Thyroid gland (tissue), 4 donors: ENCODE data around the gene FRMD4B. TPM values are rescaled to one million over a fixed set of nuclear protein-coding genes. Genes with fewer than 3 reads are reported as not detected.

Experiments
- DNase-seq, 2 donors: peaks; one replicate each; pipeline ENCODE4 v3.0.0-alpha.2; 2019
- H3K27ac ChIP-seq, 3 donors: fragments of 200-600 bp; sonication (generic); 1 replicate in 2 of 3; 2 replicates in 1 of 3; pipeline ENCODE4 v1.5.1; 2016 to 2019; ENCODE audit warnings: mild to moderate bottlenecking in 1 of 3, moderate library complexity in 1 of 3
- H3K27me3 ChIP-seq: fragments of 200-600 bp; sonication (generic); one replicate; pipeline ENCODE4 v1.5.1; 2019
- H3K36me3 ChIP-seq, 2 donors: fragments of 200-600 bp; sonication (generic); one replicate each; pipeline ENCODE4 v1.5.1; 2016 to 2019
- H3K4me1 ChIP-seq, 2 donors: fragments of 200-600 bp; sonication (generic); one replicate each; pipeline ENCODE4 v1.5.1; 2017 to 2019
- H3K4me3 ChIP-seq, 3 donors: fragments of 200-600 bp; sonication (generic); replicated peaks in 1 of 3; 1 replicate in 2 of 3; 2 replicates in 1 of 3; pipeline ENCODE4 v1.5.1; 2016; ENCODE audit warnings: mild to moderate bottlenecking in 1 of 3
- H3K9me3 ChIP-seq: fragments of 200-600 bp; sonication (generic); one replicate; pipeline ENCODE4 v1.5.1; 2017
- CTCF ChIP-seq, 6 experiments: fragments of 200-600 bp in 3 of 6; fragments of 450-650 bp in 3 of 6; sonication (generic) in 3 of 6; IDR thresholded peaks; one replicate each; pipeline ENCODE4 v1.5.1; 2016 to 2019; ENCODE audit warnings: antibody characterized with exemption in 6 of 6, mild to moderate bottlenecking in 2 of 6, inconsistent platforms in 1 of 6, moderate library complexity in 1 of 6
- POLR2A ChIP-seq, 2 donors: fragments of 450-650 bp; IDR thresholded peaks; one replicate each; pipeline ENCODE4 v1.6.1; 2017; ENCODE audit warnings: antibody characterized with exemption in 2 of 2, mild to moderate bottlenecking in 2 of 2, moderate library complexity in 1 of 2
- WGBS, 2 donors: methylation state at CpG; one replicate each; pipeline ENCODE4 v1.1.5; 2017; 5-methylcytosine and 5-hydroxymethylcytosine counted together
- intact Hi-C: fragments of 100-400 bp; cut with DNase I; formaldehyde crosslinking; loops from one replicate; pipeline ENCODE4 v1.15.1; 2023
- total RNA-seq, 4 donors: library from RNA; depleted of rRNA; stranded (reverse); fragments of >200 nt; gene quantifications; one replicate each; pipeline ENCODE4 v1.2.3, GENCODE V29; 2016

Gene FRMD4B
- total RNA-seq, 4 donors from 2014 or later: 109 to 224 (median 161) TPM

- Histone ChIP-seq H3K9me3 (no peaks in the 10 kb centered on the region), H3K27ac (no peak overlapping the region), H3K4me1 (peaks cover 0 to 9% of the 10 kb centered on the region in 2 donors), H3K27me3 (no peaks in the 10 kb centered on the region), H3K4me3 (no peak overlapping the region), H3K36me3 (peaks cover 0 to 4% of the 10 kb centered on the region in 2 donors)
- DNase-seq: no peak
- intact Hi-C loops: loop anchor here (5.0 to 10.0 kb wide), 2 partner anchors 110 to 143 kb away; no protein-coding TSS in a partner anchor
- no peak for TF ChIP-seq CTCF (IDR thresholded peaks at IDR 0.05)
- no peak for TF ChIP-seq POLR2A (IDR thresholded peaks at IDR 0.05)
- WGBS, 2 donors: 53 to 65% methylated on average over 2 of the region's 2 CpGs
Measured at GRCh38 chr3:69305011-69305410, 80.9 kb downstream of the FRMD4B start.

GRCh38 chr3:69304396-69304795 is 81.5 kb downstream of the FRMD4B start:
- intact Hi-C loops: loop anchor here (10.0 kb wide), 1 partner anchor 110 kb away; no protein-coding TSS in a partner anchor
- Histone ChIP-seq H3K27me3 (no peaks in the 10 kb centered on the region), H3K4me1 (peaks cover 0 to 9% of the 10 kb centered on the region in 2 donors), H3K4me3 (no peak overlapping the region), H3K36me3 (peaks cover 0 to 4% of the 10 kb centered on the region in 2 donors), H3K27ac (no peak overlapping the region), H3K9me3 (no peaks in the 10 kb centered on the region)
- TF ChIP-seq POLR2A (IDR thresholded peaks at IDR 0.05): no peak
- TF ChIP-seq CTCF (IDR thresholded peaks at IDR 0.05): no peak
- whole genome bisulfite sequencing, 2 donors: 64 to 72% methylated on average over 6 of the region's 6 CpGs
- no peak for DNase-seq

GRCh38 chr3:69300296-69300695 is 85.6 kb downstream of the FRMD4B start:
- DNase-seq: no peak
- no peak overlapping the region for H3K4me3 ChIP-seq
- H3K27me3 ChIP-seq: no peaks in the 10 kb centered on the region
- no peak overlapping the region for H3K27ac ChIP-seq
- H3K36me3 ChIP-seq: peaks cover 0 to 4% of the 10 kb centered on the region in 2 donors
- no peaks in the 10 kb centered on the region for H3K9me3 ChIP-seq
- no peak for TF ChIP-seq CTCF (IDR thresholded peaks at IDR 0.05)
- TF ChIP-seq POLR2A (IDR thresholded peaks at IDR 0.05): no peak
- intact Hi-C loops: loop anchor here (10.0 kb wide), 1 partner anchor 115 kb away; no protein-coding TSS in a partner anchor
- no peaks in the 10 kb centered on the region for H3K4me1 ChIP-seq
- WGBS, 2 donors: 73 to 81% methylated on average over 2 of the region's 2 CpGs

DNA sequence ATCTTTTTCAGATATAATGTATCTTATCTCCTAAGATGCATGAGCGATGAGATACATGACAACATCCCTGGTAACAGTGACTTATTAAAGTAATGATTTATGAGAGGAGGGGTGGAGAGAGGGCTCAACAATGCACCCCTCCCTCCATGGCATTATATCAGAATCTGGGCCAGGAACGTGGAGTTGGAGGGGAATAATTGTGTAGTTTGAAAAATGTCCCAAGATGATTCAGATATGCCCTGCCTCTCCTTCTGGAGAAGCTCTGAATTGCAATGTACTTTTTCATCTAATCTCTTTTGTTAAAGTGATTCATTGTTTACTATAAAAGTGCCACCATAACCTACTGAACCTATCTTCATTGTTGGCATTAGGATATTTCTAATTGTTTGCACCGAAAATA is 86.5 kb downstream of the FRMD4B start:
- Histone ChIP-seq H3K9me3 (no peaks in the 10 kb centered on the region), H3K27ac (no peak overlapping the region), H3K36me3 (peaks cover 0 to 4% of the 10 kb centered on the region in 2 donors), H3K27me3 (no peaks in the 10 kb centered on the region), H3K4me1 (peaks cover 0 to 5% of the 10 kb centered on the region in 2 donors), H3K4me3 (no peak overlapping the region)
- TF ChIP-seq POLR2A (IDR thresholded peaks at IDR 0.05) (no peak), CTCF (IDR thresholded peaks at IDR 0.05) (no peak)
- DNase-seq: no peak
- 80 to 90% methylated on average over 3 of the region's 3 CpGs for WGBS, 2 donors
- intact Hi-C loops: no loop called here

DNA sequence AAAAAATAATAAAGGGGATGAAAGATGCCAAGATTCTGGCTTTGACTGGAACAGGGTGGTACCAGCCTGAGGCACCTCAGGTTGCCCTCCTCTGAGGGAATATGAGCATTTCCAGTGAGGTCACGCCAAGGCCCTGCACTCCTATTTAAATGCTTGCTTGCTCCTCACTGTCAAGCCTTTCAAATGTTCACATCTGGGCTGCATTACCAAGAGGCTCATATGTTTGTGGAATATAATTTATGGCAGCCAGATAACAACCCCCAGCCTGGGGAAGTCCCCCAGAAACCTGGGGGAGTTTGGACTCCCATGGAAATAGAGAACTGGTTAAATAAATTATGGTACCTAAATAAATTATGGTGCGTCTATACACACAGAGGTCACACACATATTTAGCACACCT is 88.4 kb downstream of the FRMD4B start:
- WGBS, 2 donors: 86 to 90% methylated on average over 2 of the region's 2 CpGs
- H3K27me3 ChIP-seq: no peaks in the 10 kb centered on the region
- H3K9me3 ChIP-seq: no peaks in the 10 kb centered on the region
- intact Hi-C loops: no loop called here
- no peak for DNase-seq
- TF ChIP-seq CTCF (IDR thresholded peaks at IDR 0.05) (no peak), POLR2A (IDR thresholded peaks at IDR 0.05) (no peak)
- H3K4me3 ChIP-seq: no peak overlapping the region
- peaks cover 0 to 6% of the 10 kb centered on the region in 2 donors for H3K4me1 ChIP-seq
- no peak overlapping the region for H3K27ac ChIP-seq
- H3K36me3 ChIP-seq: peaks cover 0 to 4% of the 10 kb centered on the region in 2 donors
